ENCODE data around the gene MSLN.
A peak's percentile ranks its signal among the peaks of the same experiment; 100 is the strongest.

Gene MSLN

GRCh38 chr16:735982-736453 lies 24.5 kb upstream of the MSLN start:
- Histone ChIP-seq H3K4me1 (ENCODE audit: insufficient read depth, low read length, severe bottlenecking) (peaks cover 45% of the 10 kb centered on the region), H3K4me3 (ENCODE audit: low read depth, low read length, poor library complexity, severe bottlenecking) (no peak overlapping the region), H3K79me2 (ENCODE audit: insufficient read depth, low read length) (no peaks in the 10 kb centered on the region), H3F3A (ENCODE audit: insufficient read depth, low read length) (no peaks in the 10 kb centered on the region), H3K9me2 (ENCODE audit: low read depth, low read length) (no peaks in the 10 kb centered on the region), H3K27ac (ENCODE audit: low read depth, low read length, poor library complexity, severe bottlenecking) (peak overlapping the region; percentile 97), H2AFZ (ENCODE audit: low read length) (no peak overlapping the region), H3K36me3 (ENCODE audit: insufficient read depth, low read length) (peaks cover 58% of the 10 kb centered on the region), H3K4me2 (ENCODE audit: low read length) (no peak overlapping the region), H3K9me3 (ENCODE audit: low read length) (no peaks in the 10 kb centered on the region), H3K9ac (ENCODE audit: low read length) (peak overlapping the region; percentile 4; the same call in 1 of the 2 replicates), H3K27me3 (ENCODE audit: insufficient read depth, low read length) (no peaks in the 10 kb centered on the region), H4K20me1 (ENCODE audit: insufficient read depth, low read length) (no peaks in the 10 kb centered on the region)
- TF ChIP-seq EZH2 (IDR thresholded peaks at IDR 0.05; ENCODE audit: borderline replicate concordance, low read length): no peak
- no peak for TF ChIP-seq CTCF (IDR thresholded peaks at IDR 0.05; ENCODE audit: low read length)

- H3K4me3 ChIP-seq (ENCODE audit: low read depth, low read length, poor library complexity, severe bottlenecking): peak overlapping the region; percentile 51
- H3F3A ChIP-seq (ENCODE audit: insufficient read depth, low read length): no peaks in the 10 kb centered on the region
- H3K27me3 ChIP-seq (ENCODE audit: insufficient read depth, low read length): no peaks in the 10 kb centered on the region
- no peaks in the 10 kb centered on the region for H3K79me2 ChIP-seq (ENCODE audit: insufficient read depth, low read length)
- H3K4me1 ChIP-seq (ENCODE audit: insufficient read depth, low read length, severe bottlenecking): peaks cover 49% of the 10 kb centered on the region
- H3K9me2 ChIP-seq (ENCODE audit: low read depth, low read length): no peaks in the 10 kb centered on the region
- peak overlapping the region; percentile 70 for H3K4me2 ChIP-seq (ENCODE audit: low read length)
- H2AFZ ChIP-seq (ENCODE audit: low read length): no peak overlapping the region
- peak overlapping the region; percentile 69; the same call in 1 of the 2 replicates for H3K9ac ChIP-seq (ENCODE audit: low read length)
- TF ChIP-seq EZH2 (IDR thresholded peaks at IDR 0.05; ENCODE audit: borderline replicate concordance, low read length): no peak
- no peak for TF ChIP-seq CTCF (IDR thresholded peaks at IDR 0.05; ENCODE audit: low read length)
- no peaks in the 10 kb centered on the region for H4K20me1 ChIP-seq (ENCODE audit: insufficient read depth, low read length)
- H3K36me3 ChIP-seq (ENCODE audit: insufficient read depth, low read length): peaks cover 48% of the 10 kb centered on the region
- no peaks in the 10 kb centered on the region for H3K9me3 ChIP-seq (ENCODE audit: low read length)
- peak overlapping the region; percentile 97 for H3K27ac ChIP-seq (ENCODE audit: low read depth, low read length, poor library complexity, severe bottlenecking)
Observed at GRCh38 chr16:736936-737481, 23.5 kb upstream of the MSLN start.

- no peaks in the 10 kb centered on the region for H3K9me2 ChIP-seq (ENCODE audit: low read depth, low read length)
- H3K4me3 ChIP-seq (ENCODE audit: low read depth, low read length, poor library complexity, severe bottlenecking): peak overlapping the region; percentile 84
- no peaks in the 10 kb centered on the region for H3K9me3 ChIP-seq (ENCODE audit: low read length)
- no peaks in the 10 kb centered on the region for H4K20me1 ChIP-seq (ENCODE audit: insufficient read depth, low read length)
- TF ChIP-seq CTCF (IDR thresholded peaks at IDR 0.05; ENCODE audit: low read length) (no peak), EZH2 (IDR thresholded peaks at IDR 0.05; ENCODE audit: borderline replicate concordance, low read length) (no peak)
- H3K27ac ChIP-seq (ENCODE audit: low read depth, low read length, poor library complexity, severe bottlenecking): peak overlapping the region; percentile 97
- no peaks in the 10 kb centered on the region for H3K79me2 ChIP-seq (ENCODE audit: insufficient read depth, low read length)
- H3K9ac ChIP-seq (ENCODE audit: low read length): peak overlapping the region; percentile 84
- no peaks in the 10 kb centered on the region for H3K27me3 ChIP-seq (ENCODE audit: insufficient read depth, low read length)
- H3K36me3 ChIP-seq (ENCODE audit: insufficient read depth, low read length): peaks cover 22% of the 10 kb centered on the region
- no peaks in the 10 kb centered on the region for H3F3A ChIP-seq (ENCODE audit: insufficient read depth, low read length)
- H3K4me1 ChIP-seq (ENCODE audit: insufficient read depth, low read length, severe bottlenecking): peaks cover 48% of the 10 kb centered on the region
- H3K4me2 ChIP-seq (ENCODE audit: low read length): peak overlapping the region; percentile 83
- H2AFZ ChIP-seq (ENCODE audit: low read length): no peak overlapping the region
Observed at GRCh38 chr16:739560-740458, 20.7 kb upstream of the MSLN start.

Measured in OCI-LY1 (cell line).